Gastrocnemius medialis (tissue), 4 donors: ENCODE data around the gene RPL19. TPM values are rescaled to one million over a fixed set of nuclear protein-coding genes. Genes with fewer than 3 reads are reported as not detected.

Experiments used
- ATAC-seq, 2 donors: fragments of 150-250 bp; one replicate each; pipeline ENCODE4 v1.9.1; 2016
- DNase-seq, 2 donors: peaks; one replicate each; pipeline ENCODE4 v3.0.0-alpha.2; 2019
- H3K27ac ChIP-seq, 4 donors: fragments of 200-600 bp; sonication (generic); 1 replicate in 1 of 4; 2 replicates in 3 of 4; pipeline ENCODE4 v1.5.1; 2016 to 2018; ENCODE audit warnings: mild to moderate bottlenecking in 2 of 4, moderate library complexity in 1 of 4
- H3K27me3 ChIP-seq, 3 donors: fragments of 200-600 bp; sonication (generic) in 2 of 3; 1 replicate in 1 of 3; 2 replicates in 2 of 3; pipeline versions ENCODE4 v1.5.1 to v1.6.0; 2016 to 2019; ENCODE audit warnings: mild to moderate bottlenecking in 1 of 3, moderate library complexity in 1 of 3
- H3K36me3 ChIP-seq, 2 donors: fragments of 200-600 bp; sonication (generic) in 1 of 2; one replicate each; pipeline ENCODE4 v1.5.1; 2017 to 2018
- H3K4me1 ChIP-seq, 2 donors: fragments of 200-600 bp; sonication (generic) in 1 of 2; one replicate each; pipeline ENCODE4 v1.5.1; 2016 to 2017; ENCODE audit warnings: mild to moderate bottlenecking in 2 of 2
- H3K4me3 ChIP-seq, 4 donors: fragments of 200-600 bp; sonication (generic) in 3 of 4; 1 replicate in 1 of 4; 2 replicates in 3 of 4; pipeline ENCODE4 v1.5.1; 2016 to 2019; ENCODE audit warnings: mild to moderate bottlenecking in 2 of 4
- H3K9me3 ChIP-seq, 3 donors: fragments of 200-600 bp; sonication (generic) in 2 of 3; 1 replicate in 1 of 3; 2 replicates in 2 of 3; pipeline ENCODE4 v1.5.1; 2016 to 2019
- POLR2A ChIP-seq, 2 donors: fragments of 450-650 bp; IDR thresholded peaks; one replicate each; pipeline ENCODE4 v1.6.1; 2017; ENCODE audit warnings: antibody characterized with exemption in 2 of 2, mild to moderate bottlenecking in 2 of 2, moderate library complexity in 2 of 2
- in situ Hi-C, 4 donors: fragments of 200-750 bp; cut with MboI; loops; one replicate each; pipeline versions ENCODE4 v1.15.0 to v1.8.0; 2017; ENCODE audit warnings: low sequenced_read_pairs in 4 of 4
- intact Hi-C: fragments of 100-400 bp; cut with DNase I; formaldehyde crosslinking; loops from one replicate; pipeline ENCODE4 v1.15.1; 2023; ENCODE audit warnings: low total_unique reads
- total RNA-seq, 4 donors: library from RNA; depleted of rRNA; stranded (reverse); fragments of >200 nt; gene quantifications; one replicate each; pipeline versions ENCODE4 v1.1.0 to v1.2.3, GENCODE V29; 2016
- TF ChIP-seq, protein P1 (sequence below), 5 experiments: fragments of 450-650 bp in 3 of 5; fragments of 200-600 bp in 2 of 5; sonication (generic) in 2 of 5; IDR thresholded peaks in 4 of 5; conservative IDR thresholded peaks in 1 of 5; 1 replicate in 4 of 5; 2 replicates in 1 of 5; pipeline ENCODE4 v1.5.1; 2016 to 2019; ENCODE audit warnings: antibody characterized with exemption in 5 of 5, mild to moderate bottlenecking in 3 of 5, moderate library complexity in 3 of 5

RPL19 gene
- total RNA-seq, 4 donors from 2014 or later, result 1,960 to 2,584 (median 2,358) TPM

DNA sequence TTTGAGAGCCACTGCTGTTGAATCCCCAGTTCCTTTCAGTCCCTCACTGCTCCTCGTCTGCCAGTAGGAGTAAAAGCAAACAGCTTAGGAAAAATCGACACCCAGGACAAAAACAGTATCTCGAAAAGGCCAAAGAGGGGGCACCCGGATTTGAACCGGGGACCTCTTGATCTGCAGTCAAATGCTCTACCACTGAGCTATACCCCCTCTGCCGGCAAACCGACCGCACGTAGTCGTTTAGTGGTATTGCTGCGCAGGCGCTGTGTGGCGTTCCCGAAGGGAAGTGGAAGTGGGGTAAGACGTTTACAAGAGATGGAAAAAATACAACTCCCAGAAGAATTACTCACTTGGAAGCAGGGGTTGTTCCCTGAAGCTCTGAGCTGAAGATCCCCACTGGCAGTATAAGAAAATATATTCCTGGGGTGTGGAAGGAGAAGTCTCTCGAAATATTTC lies 46.5 kb upstream of the RPL19 start:
- Histone ChIP-seq H3K4me1 (peaks cover 11 to 13% of the 10 kb centered on the region in 2 donors), H3K27me3 (peaks cover 5 to 18% (median 7%) of the 10 kb centered on the region in 3 donors), H3K9me3 (no peaks in the 10 kb centered on the region), H3K4me3 (peak overlapping the region; percentile 61 to 89 (median 86)), H3K36me3 (no peaks in the 10 kb centered on the region), H3K27ac (peak overlapping the region; percentile 84 to 96 (median 92))
- TF ChIP-seq, protein P1, sequence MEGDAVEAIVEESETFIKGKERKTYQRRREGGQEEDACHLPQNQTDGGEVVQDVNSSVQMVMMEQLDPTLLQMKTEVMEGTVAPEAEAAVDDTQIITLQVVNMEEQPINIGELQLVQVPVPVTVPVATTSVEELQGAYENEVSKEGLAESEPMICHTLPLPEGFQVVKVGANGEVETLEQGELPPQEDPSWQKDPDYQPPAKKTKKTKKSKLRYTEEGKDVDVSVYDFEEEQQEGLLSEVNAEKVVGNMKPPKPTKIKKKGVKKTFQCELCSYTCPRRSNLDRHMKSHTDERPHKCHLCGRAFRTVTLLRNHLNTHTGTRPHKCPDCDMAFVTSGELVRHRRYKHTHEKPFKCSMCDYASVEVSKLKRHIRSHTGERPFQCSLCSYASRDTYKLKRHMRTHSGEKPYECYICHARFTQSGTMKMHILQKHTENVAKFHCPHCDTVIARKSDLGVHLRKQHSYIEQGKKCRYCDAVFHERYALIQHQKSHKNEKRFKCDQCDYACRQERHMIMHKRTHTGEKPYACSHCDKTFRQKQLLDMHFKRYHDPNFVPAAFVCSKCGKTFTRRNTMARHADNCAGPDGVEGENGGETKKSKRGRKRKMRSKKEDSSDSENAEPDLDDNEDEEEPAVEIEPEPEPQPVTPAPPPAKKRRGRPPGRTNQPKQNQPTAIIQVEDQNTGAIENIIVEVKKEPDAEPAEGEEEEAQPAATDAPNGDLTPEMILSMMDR (IDR thresholded peaks at IDR 0.05 in 4 of 5, conservative IDR thresholded peaks at IDR 0.05 in 1 of 5), result peak in 2 of 5 experiments; percentile 25 to 32
- peak; percentile 39 to 41 for TF ChIP-seq POLR2A (IDR thresholded peaks at IDR 0.05)
- in situ Hi-C loops, result loop anchor here in 1 of 4 donors (25.0 kb wide), 1 partner anchor 291 kb away; the partner anchor contains the start of genes LASP1 and RPL23
- peak; percentile 81 to 87 for DNase-seq
- intact Hi-C loops, result loop anchor here (1.0 to 2.0 kb wide), 3 partner anchors 84 to 328 kb away; partner anchors contain the start of genes CWC25 and LASP1
- peak; percentile 83 to 85 for ATAC-seq

DNA sequence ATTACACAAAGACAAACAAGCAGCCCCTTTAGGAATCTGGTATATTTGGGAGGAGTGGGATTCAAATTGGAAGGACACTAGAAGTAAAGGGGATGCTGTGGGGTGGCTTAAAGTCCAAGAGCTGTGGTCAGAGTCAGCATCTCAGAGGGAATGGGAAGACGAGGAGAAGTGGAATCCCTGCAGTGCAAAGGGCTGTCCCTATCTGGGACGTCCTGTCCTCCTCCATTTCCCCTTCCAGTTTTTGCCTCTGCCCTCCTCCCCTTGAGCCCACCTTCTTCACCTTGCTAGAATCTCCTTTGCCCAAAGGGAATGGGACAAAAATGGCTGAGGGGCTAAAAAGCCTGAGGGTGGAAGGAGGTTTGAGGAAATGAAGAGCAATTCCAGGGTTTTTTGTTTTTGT lies 44.4 kb upstream of the RPL19 start:
- TF ChIP-seq POLR2A (IDR thresholded peaks at IDR 0.05), result no peak
- TF ChIP-seq, protein P1 (IDR thresholded peaks at IDR 0.05 in 4 of 5, conservative IDR thresholded peaks at IDR 0.05 in 1 of 5), result no peak
- in situ Hi-C loops (loop anchor here in 1 of 4 donors (25.0 kb wide), 1 partner anchor 293 kb away; the partner anchor contains the start of genes LASP1 and RPL23), intact Hi-C loops (no loop called here)
- Histone ChIP-seq H3K27me3 (peaks cover 4 to 15% (median 6%) of the 10 kb centered on the region in 3 donors), H3K4me1 (peaks cover 11 to 13% of the 10 kb centered on the region in 2 donors), H3K4me3 (no peak overlapping the region), H3K9me3 (no peaks in the 10 kb centered on the region), H3K27ac (no peak overlapping the region), H3K36me3 (no peaks in the 10 kb centered on the region)
- ATAC-seq (no peak), DNase-seq (no peak)

DNA sequence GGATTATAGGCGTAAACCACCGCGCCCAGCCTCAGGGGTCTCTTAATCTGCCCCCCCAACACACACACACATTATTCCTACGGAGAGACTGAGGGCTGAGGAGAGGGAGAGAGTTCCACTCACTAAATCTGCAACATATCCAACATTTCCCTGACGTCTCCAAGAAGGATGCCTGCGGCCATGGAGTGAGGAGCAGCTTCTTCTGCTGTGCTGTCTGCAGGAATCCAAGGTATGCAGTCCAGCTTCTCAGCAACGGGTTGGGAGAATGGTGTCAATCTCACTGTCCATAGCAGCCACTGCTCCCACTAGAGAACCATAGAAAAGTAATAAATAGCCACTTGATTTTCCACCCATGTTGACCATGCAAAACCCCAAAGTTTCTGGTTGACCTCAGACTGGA lies 43.6 kb upstream of the RPL19 start:
- in situ Hi-C loops, result loop anchor here in 1 of 4 donors (25.0 kb wide), 1 partner anchor 294 kb away; the partner anchor contains the start of genes LASP1 and RPL23
- intact Hi-C loops, result no loop called here
- no peak for ATAC-seq

DNA sequence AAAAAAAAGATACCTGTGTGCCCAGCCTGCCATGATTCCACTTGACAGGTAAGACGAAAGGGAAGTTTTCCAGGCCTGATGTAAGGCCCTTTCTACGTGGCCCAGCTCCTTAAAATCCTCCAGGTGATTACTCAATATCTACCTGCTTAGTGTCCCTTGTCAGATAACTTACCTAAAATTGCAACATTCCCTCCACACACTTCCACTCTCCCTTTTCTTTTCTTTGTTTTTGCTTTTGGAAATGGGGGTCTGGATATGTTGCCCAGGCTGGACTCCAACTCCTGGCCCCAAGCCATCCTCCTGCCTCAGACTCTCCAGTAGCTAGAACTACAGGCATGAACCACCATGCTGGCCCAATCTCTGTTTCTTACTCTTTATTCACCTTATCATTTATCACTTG lies 41.5 kb upstream of the RPL19 start:
- no peaks in the 10 kb centered on the region for H3K27me3 ChIP-seq
- H3K9me3 ChIP-seq, result no peaks in the 10 kb centered on the region
- H3K36me3 ChIP-seq, result no peaks in the 10 kb centered on the region
- H3K27ac ChIP-seq, result no peak overlapping the region
- TF ChIP-seq, protein P1 (IDR thresholded peaks at IDR 0.05 in 4 of 5, conservative IDR thresholded peaks at IDR 0.05 in 1 of 5), result no peak
- no peak for TF ChIP-seq POLR2A (IDR thresholded peaks at IDR 0.05)
- no peak overlapping the region for H3K4me3 ChIP-seq
- in situ Hi-C loops (loop anchor here in 1 of 4 donors (25.0 kb wide), 1 partner anchor 296 kb away; the partner anchor contains the start of genes LASP1 and RPL23), intact Hi-C loops (no loop called here)
- ATAC-seq, result no peak
- no peaks in the 10 kb centered on the region for H3K4me1 ChIP-seq
- DNase-seq, result no peak

More for the DNA sequence above, 43.6 kb upstream of the RPL19 start:
- Histone ChIP-seq H3K27ac (no peak overlapping the region), H3K27me3 (peaks cover 0 to 8% (median 0%) of the 10 kb centered on the region in 3 donors), H3K4me3 (no peak overlapping the region), H3K9me3 (no peaks in the 10 kb centered on the region), H3K4me1 (peaks cover 11 to 13% of the 10 kb centered on the region in 2 donors), H3K36me3 (no peaks in the 10 kb centered on the region)
- DNase-seq, result no peak
- TF ChIP-seq POLR2A (IDR thresholded peaks at IDR 0.05), result no peak
- TF ChIP-seq, protein P1 (IDR thresholded peaks at IDR 0.05 in 4 of 5, conservative IDR thresholded peaks at IDR 0.05 in 1 of 5), result no peak
